Peyer's patch (tissue), 4 donors: ENCODE measurements around the gene ANP32E. TPM values are rescaled to one million over a fixed set of nuclear protein-coding genes. Genes with fewer than 3 reads are reported as not detected.
"Not testable (repeated sequence)": the region's sequence is repeated elsewhere in the genome, so short reads cannot be mapped to it uniquely, and the experiment has no call there.

ENCODE experiments used
- DNase-seq, 3 donors: peaks; one replicate each; pipeline ENCODE4 v3.0.0-alpha.2; 2017 to 2019
- H3K27ac ChIP-seq, 4 donors: fragments of 200-600 bp; sonication (generic); one replicate each; pipeline ENCODE4 v1.5.1; 2016 to 2019
- H3K27me3 ChIP-seq, 2 donors: fragments of 200-600 bp; sonication (generic); one replicate each; pipeline ENCODE4 v1.5.1; 2019
- H3K36me3 ChIP-seq, 3 donors: fragments of 200-600 bp; sonication (generic); one replicate each; pipeline ENCODE4 v1.5.1; 2016 to 2019
- H3K4me1 ChIP-seq, 4 donors: fragments of 200-600 bp; sonication (generic); one replicate each; pipeline ENCODE4 v1.5.1; 2016 to 2019
- H3K4me3 ChIP-seq, 4 donors: fragments of 200-600 bp; sonication (generic); 1 replicate in 3 of 4; 2 replicates in 1 of 4; pipeline ENCODE4 v1.5.1; 2016 to 2019; ENCODE audit warnings: mild to moderate bottlenecking in 1 of 4
- H3K9me3 ChIP-seq, 4 donors: fragments of 200-600 bp; sonication (generic); one replicate each; pipeline ENCODE4 v1.5.1; 2016 to 2019; ENCODE audit warnings: mild to moderate bottlenecking in 1 of 4
- CTCF ChIP-seq, 6 experiments: fragments of 450-650 bp in 4 of 6; fragments of 200-600 bp in 2 of 6; sonication (generic) in 1 of 6; IDR thresholded peaks; one replicate each; pipeline ENCODE4 v1.5.1; 2017 to 2019; ENCODE audit warnings: antibody characterized with exemption in 6 of 6, mild to moderate bottlenecking in 3 of 6, moderate library complexity in 1 of 6
- POLR2A ChIP-seq, 2 donors: fragments of 450-650 bp; IDR thresholded peaks; one replicate each; pipeline ENCODE4 v1.5.1; 2017; ENCODE audit warnings: antibody characterized with exemption in 2 of 2, mild to moderate bottlenecking in 2 of 2, moderate library complexity in 2 of 2
- total RNA-seq, 4 donors: library from RNA; depleted of rRNA; stranded (reverse); fragments of >200 nt; gene quantifications; one replicate each; pipeline ENCODE4 v1.1.0, GENCODE V29; 2016

Gene ANP32E
- total RNA-seq, 4 donors from 2014 or later, result 7.3 to 24.8 (median 9.9) TPM

- H3K4me1 ChIP-seq, result no peaks in the 10 kb centered on the region
- H3K9me3 ChIP-seq, result no peaks in the 10 kb centered on the region
- H3K27me3 ChIP-seq, result no peaks in the 10 kb centered on the region
- peak overlapping the region; percentile 38 to 48 (median 44) for H3K4me3 ChIP-seq
- peak; percentile 94 to 98 (median 95) for DNase-seq
- H3K27ac ChIP-seq, result peak overlapping the region; percentile 57 to 83 (median 68)
- TF ChIP-seq POLR2A (IDR thresholded peaks at IDR 0.05) (peak in 1 of 2 donors; percentile 30), CTCF (IDR thresholded peaks at IDR 0.05) (peak in 3 of 6 experiments; percentile 21 to 29 (median 27))
- H3K36me3 ChIP-seq, result no peaks in the 10 kb centered on the region
Measured at GRCh38 chr1:150213170-150214098, 22.5 kb downstream of the ANP32E start.

GRCh38 chr1:150212070-150212469 lies 23.8 kb downstream of the ANP32E start:
- no peak for DNase-seq
- no peaks in the 10 kb centered on the region for H3K27me3 ChIP-seq
- no peaks in the 10 kb centered on the region for H3K9me3 ChIP-seq
- no peaks in the 10 kb centered on the region for H3K36me3 ChIP-seq
- H3K4me3 ChIP-seq, result no peak overlapping the region
- no peak overlapping the region for H3K27ac ChIP-seq
- H3K4me1 ChIP-seq, result no peaks in the 10 kb centered on the region
- TF ChIP-seq POLR2A (IDR thresholded peaks at IDR 0.05), result no peak
- TF ChIP-seq CTCF (IDR thresholded peaks at IDR 0.05), result no peak

GRCh38 chr1:150210706-150211105 lies 25.2 kb downstream of the ANP32E start:
- no peak for DNase-seq
- Histone ChIP-seq H3K27me3 (no peaks in the 10 kb centered on the region), H3K36me3 (no peaks in the 10 kb centered on the region), H3K4me3 (no peak overlapping the region), H3K4me1 (no peaks in the 10 kb centered on the region), H3K27ac (no peak overlapping the region), H3K9me3 (no peaks in the 10 kb centered on the region)
- TF ChIP-seq CTCF (IDR thresholded peaks at IDR 0.05) (no peak), POLR2A (IDR thresholded peaks at IDR 0.05) (no peak)

- TF ChIP-seq POLR2A (IDR thresholded peaks at IDR 0.05) (no peak), CTCF (IDR thresholded peaks at IDR 0.05) (no peak)
- Histone ChIP-seq H3K4me1 (no peaks in the 10 kb centered on the region), H3K27me3 (no peaks in the 10 kb centered on the region), H3K4me3 (no peak overlapping the region), H3K36me3 (no peaks in the 10 kb centered on the region), H3K27ac (no peak overlapping the region), H3K9me3 (no peaks in the 10 kb centered on the region)
- DNase-seq, result no peak
Measured at GRCh38 chr1:150210091-150210490, 25.8 kb downstream of the ANP32E start.

- H3K9me3 ChIP-seq, H3K4me3 ChIP-seq, DNase-seq, H3K4me1 ChIP-seq, H3K27me3 ChIP-seq, H3K27ac ChIP-seq, H3K36me3 ChIP-seq: not testable (repeated sequence)
Measured at GRCh38 chr1:150208460-150208859, 27.5 kb downstream of the ANP32E start.

- Histone ChIP-seq H3K36me3 (no peaks in the 10 kb centered on the region), H3K27me3 (no peaks in the 10 kb centered on the region), H3K4me3 (no peak overlapping the region), H3K9me3 (no peaks in the 10 kb centered on the region), H3K27ac (no peak overlapping the region), H3K4me1 (no peaks in the 10 kb centered on the region)
- no peak for DNase-seq
- no peak for TF ChIP-seq CTCF (IDR thresholded peaks at IDR 0.05)
- no peak for TF ChIP-seq POLR2A (IDR thresholded peaks at IDR 0.05)
Measured at GRCh38 chr1:150207281-150207971, 28.5 kb downstream of the ANP32E start.
